ENCODE data around the gene ATOH8. TPM values are rescaled to one million over a fixed set of nuclear protein-coding genes. Genes with fewer than 3 reads are reported as not detected.

Gene ATOH8
- polyA plus RNA-seq, 1 of the 3 experiments (the other 2 are of a cell fraction): 5.6 TPM

DNA sequence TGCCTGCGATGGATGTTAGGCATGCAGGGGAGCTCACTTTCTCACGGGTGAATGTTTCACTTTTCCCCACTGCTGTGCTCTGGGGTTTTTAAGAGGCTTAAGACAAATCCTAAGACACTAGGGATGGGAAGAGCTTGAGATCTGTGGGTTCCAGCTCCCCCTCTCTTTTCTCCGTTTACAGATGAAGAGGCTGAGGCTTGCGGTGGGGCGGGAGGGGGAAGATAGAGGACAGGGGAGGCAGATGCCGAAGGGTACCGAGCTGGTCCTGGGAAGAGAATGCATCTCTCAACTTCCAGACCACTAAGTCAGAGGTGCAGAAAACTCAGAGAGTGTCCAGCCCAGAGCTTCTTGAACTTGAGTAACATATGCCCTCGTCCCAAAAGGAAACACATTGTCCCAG, 8.2 kb upstream of the ATOH8 start:
- Histone ChIP-seq H3K4me3 (ENCODE audit: low read depth in 2 of 2, low read length in 1 of 2) (no peak overlapping the region), H3K27me3 (ENCODE audit: insufficient read depth) (no peaks in the 10 kb centered on the region), H3K9me2 (no peaks in the 10 kb centered on the region), H3K9me3 (no peaks in the 10 kb centered on the region), H3K27ac (ENCODE audit: low read depth in 2 of 2, low read length in 1 of 2) (no peak overlapping the region), H2AFZ (ENCODE audit: low read depth) (no peak overlapping the region), H3F3A (replicated peaks; ENCODE audit: insufficient read depth) (peaks cover 21% of the 10 kb centered on the region), H3K4me1 (ENCODE audit: control insufficient read depth in 1 of 2, insufficient read depth in 2 of 2, low read depth in 1 of 2, low read length in 1 of 2) (peaks cover 49 to 60% of the 10 kb centered on the region in 2 experiments), H3K79me2 (ENCODE audit: insufficient read depth) (no peaks in the 10 kb centered on the region), H3K4me2 (peak overlapping the region; percentile 34; the same call in 1 of the 2 replicates), H3K36me3 (replicated peaks in 1 of 2; ENCODE audit: control insufficient read depth in 1 of 2, insufficient read depth in 2 of 2, low read length in 1 of 2) (no peaks in the 10 kb centered on the region), H4K20me1 (ENCODE audit: insufficient read depth) (no peaks in the 10 kb centered on the region), H3K9ac (no peak overlapping the region)
- POLR2A ChIA-PET: interaction anchor here (0.9 kb wide), 1 partner anchor 68 kb away, joined by 3 read pairs; no protein-coding TSS in a partner anchor
- TF ChIP-seq RFX5 (IDR thresholded peaks at IDR 0.05; ENCODE audit: low read length) (no peak), GATA2 (CRISPR knock-in tag; IDR thresholded peaks at IDR 0.05) (no peak), TEAD4 (IDR thresholded peaks at IDR 0.05; ENCODE audit: borderline replicate concordance, insufficient read depth) (no peak), SMC3 (IDR thresholded peaks at IDR 0.05; ENCODE audit: low read depth, low read length) (no peak), FOSL2 (IDR thresholded peaks at IDR 0.05; ENCODE audit: borderline replicate concordance, low read depth) (no peak), EP300 (IDR thresholded peaks at IDR 0.05; ENCODE audit: borderline replicate concordance in 1 of 2, low read depth in 1 of 2, low read length in 1 of 2) (no peak), MEF2A (IDR thresholded peaks at IDR 0.05; ENCODE audit: borderline replicate concordance, low read depth) (no peak), FOXM1 (IDR thresholded peaks at IDR 0.05; ENCODE audit: low read depth) (no peak), NRF1 (IDR thresholded peaks at IDR 0.05; ENCODE audit: low read depth, low read length) (no peak), TCF12 (IDR thresholded peaks at IDR 0.05) (no peak)
- TF ChIP-seq, protein P1, sequence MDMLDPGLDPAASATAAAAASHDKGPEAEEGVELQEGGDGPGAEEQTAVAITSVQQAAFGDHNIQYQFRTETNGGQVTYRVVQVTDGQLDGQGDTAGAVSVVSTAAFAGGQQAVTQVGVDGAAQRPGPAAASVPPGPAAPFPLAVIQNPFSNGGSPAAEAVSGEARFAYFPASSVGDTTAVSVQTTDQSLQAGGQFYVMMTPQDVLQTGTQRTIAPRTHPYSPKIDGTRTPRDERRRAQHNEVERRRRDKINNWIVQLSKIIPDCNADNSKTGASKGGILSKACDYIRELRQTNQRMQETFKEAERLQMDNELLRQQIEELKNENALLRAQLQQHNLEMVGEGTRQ (IDR thresholded peaks at IDR 0.05; ENCODE audit: borderline replicate concordance, low read depth, low read length): no peak
- TF ChIP-seq, protein P2, sequence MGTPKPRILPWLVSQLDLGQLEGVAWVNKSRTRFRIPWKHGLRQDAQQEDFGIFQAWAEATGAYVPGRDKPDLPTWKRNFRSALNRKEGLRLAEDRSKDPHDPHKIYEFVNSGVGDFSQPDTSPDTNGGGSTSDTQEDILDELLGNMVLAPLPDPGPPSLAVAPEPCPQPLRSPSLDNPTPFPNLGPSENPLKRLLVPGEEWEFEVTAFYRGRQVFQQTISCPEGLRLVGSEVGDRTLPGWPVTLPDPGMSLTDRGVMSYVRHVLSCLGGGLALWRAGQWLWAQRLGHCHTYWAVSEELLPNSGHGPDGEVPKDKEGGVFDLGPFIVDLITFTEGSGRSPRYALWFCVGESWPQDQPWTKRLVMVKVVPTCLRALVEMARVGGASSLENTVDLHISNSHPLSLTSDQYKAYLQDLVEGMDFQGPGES (IDR thresholded peaks at IDR 0.05; ENCODE audit: low read depth, low read length): no peak
- CTCF ChIA-PET: interaction anchor here (0.8 to 34.7 kb wide), 11 partner anchors 9 to 108 kb away, joined by 3 to 626 read pairs (median 8); partner anchors contain the start of gene ATOH8
- no peak for DNase-seq
- WGBS (ENCODE audit: low lambda C conversion rate): 83% methylated on average over 8 of the region's 8 CpGs

DNA sequence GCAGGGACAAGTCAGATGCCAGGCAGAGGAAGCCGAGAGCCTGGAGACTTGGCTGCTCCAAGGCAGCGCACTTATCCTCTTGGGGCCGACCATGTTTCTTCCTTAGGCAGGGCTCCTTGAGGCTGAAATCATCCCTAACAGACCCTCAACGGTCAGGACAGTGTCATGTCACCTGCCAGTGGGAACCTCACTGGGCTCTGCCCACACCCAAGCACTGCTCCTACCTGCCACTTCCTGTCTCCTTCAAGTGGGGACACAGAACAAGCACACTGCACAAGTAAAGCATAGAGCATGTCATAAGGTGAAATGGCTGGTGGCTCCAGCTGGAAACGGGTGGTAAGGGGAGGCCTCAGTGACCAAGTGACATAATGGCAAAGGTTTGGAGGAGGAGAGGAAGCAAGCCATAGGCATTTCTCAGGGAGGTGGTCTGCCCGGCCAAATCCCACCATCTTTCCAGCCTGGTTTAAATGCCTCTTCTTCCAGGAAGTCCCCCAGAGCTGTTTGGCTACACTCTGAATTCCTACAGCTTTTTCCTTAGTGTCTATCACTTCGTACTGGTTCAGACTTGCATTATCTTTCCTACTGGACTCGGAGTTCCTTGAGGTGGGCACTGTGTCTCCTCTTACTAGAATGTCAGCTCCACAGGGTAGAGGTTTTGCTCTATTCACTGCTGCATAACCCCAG, 7.3 kb upstream of the ATOH8 start:
- H3K79me2 ChIP-seq (ENCODE audit: insufficient read depth): no peaks in the 10 kb centered on the region
- H3K36me3 ChIP-seq (replicated peaks in 1 of 2; ENCODE audit: control insufficient read depth in 1 of 2, insufficient read depth in 2 of 2, low read length in 1 of 2): no peaks in the 10 kb centered on the region
- no peaks in the 10 kb centered on the region for H3K9me3 ChIP-seq
- H3K27me3 ChIP-seq (ENCODE audit: insufficient read depth): no peaks in the 10 kb centered on the region
- H3K27ac ChIP-seq (ENCODE audit: low read depth in 2 of 2, low read length in 1 of 2): no peak overlapping the region
- peaks cover 17% of the 10 kb centered on the region for H3F3A ChIP-seq (replicated peaks; ENCODE audit: insufficient read depth)
- no peak overlapping the region for H3K9ac ChIP-seq
- no peaks in the 10 kb centered on the region for H3K9me2 ChIP-seq
- H2AFZ ChIP-seq (ENCODE audit: low read depth): no peak overlapping the region
- POLR2A ChIA-PET: no interaction called here
- no peak overlapping the region for H3K4me3 ChIP-seq (ENCODE audit: low read depth in 2 of 2, low read length in 1 of 2)
- 94% methylated on average over 8 of the region's 8 CpGs for WGBS (ENCODE audit: low lambda C conversion rate)
- H3K4me1 ChIP-seq (ENCODE audit: control insufficient read depth in 1 of 2, insufficient read depth in 2 of 2, low read depth in 1 of 2, low read length in 1 of 2): peaks cover 51 to 59% of the 10 kb centered on the region in 2 experiments
- H4K20me1 ChIP-seq (ENCODE audit: insufficient read depth): no peaks in the 10 kb centered on the region
- DNase-seq: no peak
- CTCF ChIA-PET: interaction anchor here (0.9 to 34.7 kb wide), 11 partner anchors 10 to 67 kb away, joined by 3 to 626 read pairs (median 5); no protein-coding TSS in a partner anchor
- no peak overlapping the region for H3K4me2 ChIP-seq
- TF ChIP-seq RAD21 (IDR thresholded peaks at IDR 0.05; ENCODE audit: low read length) (no peak), GATA2 (CRISPR knock-in tag; IDR thresholded peaks at IDR 0.05) (no peak), SMC3 (IDR thresholded peaks at IDR 0.05; ENCODE audit: low read depth, low read length) (no peak), EP300 (IDR thresholded peaks at IDR 0.05; ENCODE audit: borderline replicate concordance in 1 of 2, low read depth in 1 of 2, low read length in 1 of 2) (no peak), GABPA (IDR thresholded peaks at IDR 0.05; ENCODE audit: low read depth) (no peak), FOXM1 (IDR thresholded peaks at IDR 0.05; ENCODE audit: low read depth) (no peak), RCOR1 (IDR thresholded peaks at IDR 0.05; ENCODE audit: low read length) (no peak), SIN3A (IDR thresholded peaks at IDR 0.05; ENCODE audit: borderline replicate concordance, low read depth, low read length) (no peak), RXRA (IDR thresholded peaks at IDR 0.05; ENCODE audit: borderline replicate concordance, low read depth) (no peak)
- TF ChIP-seq, protein P1 (IDR thresholded peaks at IDR 0.05; ENCODE audit: borderline replicate concordance, low read depth, low read length): no peak
- TF ChIP-seq, protein P3, sequence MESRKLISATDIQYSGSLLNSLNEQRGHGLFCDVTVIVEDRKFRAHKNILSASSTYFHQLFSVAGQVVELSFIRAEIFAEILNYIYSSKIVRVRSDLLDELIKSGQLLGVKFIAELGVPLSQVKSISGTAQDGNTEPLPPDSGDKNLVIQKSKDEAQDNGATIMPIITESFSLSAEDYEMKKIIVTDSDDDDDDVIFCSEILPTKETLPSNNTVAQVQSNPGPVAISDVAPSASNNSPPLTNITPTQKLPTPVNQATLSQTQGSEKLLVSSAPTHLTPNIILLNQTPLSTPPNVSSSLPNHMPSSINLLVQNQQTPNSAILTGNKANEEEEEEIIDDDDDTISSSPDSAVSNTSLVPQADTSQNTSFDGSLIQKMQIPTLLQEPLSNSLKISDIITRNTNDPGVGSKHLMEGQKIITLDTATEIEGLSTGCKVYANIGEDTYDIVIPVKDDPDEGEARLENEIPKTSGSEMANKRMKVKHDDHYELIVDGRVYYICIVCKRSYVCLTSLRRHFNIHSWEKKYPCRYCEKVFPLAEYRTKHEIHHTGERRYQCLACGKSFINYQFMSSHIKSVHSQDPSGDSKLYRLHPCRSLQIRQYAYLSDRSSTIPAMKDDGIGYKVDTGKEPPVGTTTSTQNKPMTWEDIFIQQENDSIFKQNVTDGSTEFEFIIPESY (IDR thresholded peaks at IDR 0.05; ENCODE audit: borderline replicate concordance, low read depth): no peak

Measured in SK-N-SH (cell line).